ENCODE data around the gene EFCAB9. TPM values are rescaled to one million over a fixed set of nuclear protein-coding genes. Genes with fewer than 3 reads are reported as not detected.

EFCAB9 gene
- total and polyA plus RNA-seq, 2 of the 13 experiments (the other 11 are each of a cell fraction or from before 2014, with no cell fraction given): not detected

GRCh38 chr5:172235132-172235780, 41.3 kb downstream of the EFCAB9 start (continued):
- TF ChIP-seq, protein P1, sequence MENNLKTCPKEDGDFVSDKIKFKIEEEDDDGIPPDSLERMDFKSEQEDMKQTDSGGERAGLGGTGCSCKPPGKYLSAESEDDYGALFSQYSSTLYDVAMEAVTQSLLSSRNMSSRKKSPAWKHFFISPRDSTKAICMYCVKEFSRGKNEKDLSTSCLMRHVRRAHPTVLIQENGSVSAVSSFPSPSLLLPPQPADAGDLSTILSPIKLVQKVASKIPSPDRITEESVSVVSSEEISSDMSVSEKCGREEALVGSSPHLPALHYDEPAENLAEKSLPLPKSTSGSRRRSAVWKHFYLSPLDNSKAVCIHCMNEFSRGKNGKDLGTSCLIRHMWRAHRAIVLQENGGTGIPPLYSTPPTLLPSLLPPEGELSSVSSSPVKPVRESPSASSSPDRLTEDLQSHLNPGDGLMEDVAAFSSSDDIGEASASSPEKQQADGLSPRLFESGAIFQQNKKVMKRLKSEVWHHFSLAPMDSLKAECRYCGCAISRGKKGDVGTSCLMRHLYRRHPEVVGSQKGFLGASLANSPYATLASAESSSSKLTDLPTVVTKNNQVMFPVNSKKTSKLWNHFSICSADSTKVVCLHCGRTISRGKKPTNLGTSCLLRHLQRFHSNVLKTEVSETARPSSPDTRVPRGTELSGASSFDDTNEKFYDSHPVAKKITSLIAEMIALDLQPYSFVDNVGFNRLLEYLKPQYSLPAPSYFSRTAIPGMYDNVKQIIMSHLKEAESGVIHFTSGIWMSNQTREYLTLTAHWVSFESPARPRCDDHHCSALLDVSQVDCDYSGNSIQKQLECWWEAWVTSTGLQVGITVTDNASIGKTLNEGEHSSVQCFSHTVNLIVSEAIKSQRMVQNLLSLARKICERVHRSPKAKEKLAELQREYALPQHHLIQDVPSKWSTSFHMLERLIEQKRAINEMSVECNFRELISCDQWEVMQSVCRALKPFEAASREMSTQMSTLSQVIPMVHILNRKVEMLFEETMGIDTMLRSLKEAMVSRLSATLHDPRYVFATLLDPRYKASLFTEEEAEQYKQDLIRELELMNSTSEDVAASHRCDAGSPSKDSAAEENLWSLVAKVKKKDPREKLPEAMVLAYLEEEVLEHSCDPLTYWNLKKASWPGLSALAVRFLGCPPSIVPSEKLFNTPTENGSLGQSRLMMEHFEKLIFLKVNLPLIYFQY (CRISPR knock-in tag; IDR thresholded peaks at IDR 0.05; ENCODE audit: borderline replicate concordance): no peak
- no peak for TF ChIP-seq ZNF431 (CRISPR knock-in tag; IDR thresholded peaks at IDR 0.05; ENCODE audit: borderline replicate concordance, low read depth)
- TF ChIP-seq, protein P2, sequence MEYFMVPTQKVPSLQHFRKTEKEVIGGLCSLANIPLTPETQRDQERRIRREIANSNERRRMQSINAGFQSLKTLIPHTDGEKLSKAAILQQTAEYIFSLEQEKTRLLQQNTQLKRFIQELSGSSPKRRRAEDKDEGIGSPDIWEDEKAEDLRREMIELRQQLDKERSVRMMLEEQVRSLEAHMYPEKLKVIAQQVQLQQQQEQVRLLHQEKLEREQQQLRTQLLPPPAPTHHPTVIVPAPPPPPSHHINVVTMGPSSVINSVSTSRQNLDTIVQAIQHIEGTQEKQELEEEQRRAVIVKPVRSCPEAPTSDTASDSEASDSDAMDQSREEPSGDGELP (IDR thresholded peaks at IDR 0.05; ENCODE audit: borderline replicate concordance, low read depth): no peak
- TF ChIP-seq ZNF10 (CRISPR knock-in tag; IDR thresholded peaks at IDR 0.05; ENCODE audit: borderline replicate concordance, low read depth): no peak
- no peak for TF ChIP-seq ZNF75D (CRISPR knock-in tag; IDR thresholded peaks at IDR 0.05; ENCODE audit: borderline replicate concordance)
- TF ChIP-seq ZNF121 (CRISPR knock-in tag; IDR thresholded peaks at IDR 0.05): no peak
- TF ChIP-seq ETV5 (CRISPR knock-in tag; IDR thresholded peaks at IDR 0.05; ENCODE audit: borderline replicate concordance): peak; percentile 45; the same call in 1 of the 2 replicates
- TF ChIP-seq MAF1 (CRISPR knock-in tag; IDR thresholded peaks at IDR 0.05; ENCODE audit: borderline replicate concordance): no peak
- TF ChIP-seq REL (CRISPR knock-in tag; conservative IDR thresholded peaks at IDR 0.05): no peak
- TF ChIP-seq ZNF598 (CRISPR knock-in tag; IDR thresholded peaks at IDR 0.05; ENCODE audit: borderline replicate concordance): no peak
- TF ChIP-seq CTCF (CRISPR knock-in tag; IDR thresholded peaks at IDR 0.05): no peak
- TF ChIP-seq ZFP1 (CRISPR knock-in tag; IDR thresholded peaks at IDR 0.05): peak; percentile 84
- no peak for TF ChIP-seq RAD21 (CRISPR knock-in tag; IDR thresholded peaks at IDR 0.05)
- no peak for TF ChIP-seq TAF15 (IDR thresholded peaks at IDR 0.05; ENCODE audit: low read depth, low read length, poor library complexity, severe bottlenecking)
- TF ChIP-seq, protein P3, sequence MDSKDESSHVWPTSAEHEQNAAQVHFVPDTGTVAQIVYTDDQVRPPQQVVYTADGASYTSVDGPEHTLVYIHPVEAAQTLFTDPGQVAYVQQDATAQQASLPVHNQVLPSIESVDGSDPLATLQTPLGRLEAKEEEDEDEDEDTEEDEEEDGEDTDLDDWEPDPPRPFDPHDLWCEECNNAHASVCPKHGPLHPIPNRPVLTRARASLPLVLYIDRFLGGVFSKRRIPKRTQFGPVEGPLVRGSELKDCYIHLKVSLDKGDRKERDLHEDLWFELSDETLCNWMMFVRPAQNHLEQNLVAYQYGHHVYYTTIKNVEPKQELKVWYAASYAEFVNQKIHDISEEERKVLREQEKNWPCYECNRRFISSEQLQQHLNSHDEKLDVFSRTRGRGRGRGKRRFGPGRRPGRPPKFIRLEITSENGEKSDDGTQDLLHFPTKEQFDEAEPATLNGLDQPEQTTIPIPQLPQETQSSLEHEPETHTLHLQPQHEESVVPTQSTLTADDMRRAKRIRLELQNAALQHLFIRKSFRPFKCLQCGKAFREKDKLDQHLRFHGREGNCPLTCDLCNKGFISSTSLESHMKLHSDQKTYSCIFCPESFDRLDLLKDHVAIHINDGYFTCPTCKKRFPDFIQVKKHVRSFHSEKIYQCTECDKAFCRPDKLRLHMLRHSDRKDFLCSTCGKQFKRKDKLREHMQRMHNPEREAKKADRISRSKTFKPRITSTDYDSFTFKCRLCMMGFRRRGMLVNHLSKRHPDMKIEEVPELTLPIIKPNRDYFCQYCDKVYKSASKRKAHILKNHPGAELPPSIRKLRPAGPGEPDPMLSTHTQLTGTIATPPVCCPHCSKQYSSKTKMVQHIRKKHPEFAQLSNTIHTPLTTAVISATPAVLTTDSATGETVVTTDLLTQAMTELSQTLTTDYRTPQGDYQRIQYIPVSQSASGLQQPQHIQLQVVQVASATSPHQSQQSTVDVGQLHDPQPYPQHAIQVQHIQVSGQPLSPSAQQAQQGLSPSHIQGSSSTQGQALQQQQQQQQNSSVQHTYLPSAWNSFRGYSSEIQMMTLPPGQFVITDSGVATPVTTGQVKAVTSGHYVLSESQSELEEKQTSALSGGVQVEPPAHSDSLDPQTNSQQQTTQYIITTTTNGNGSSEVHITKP (CRISPR knock-in tag; IDR thresholded peaks at IDR 0.05; ENCODE audit: low read depth): no peak
- no peak for TF ChIP-seq DR1 (CRISPR knock-in tag; IDR thresholded peaks at IDR 0.05)
- no peak for TF ChIP-seq ZFP41 (CRISPR knock-in tag; IDR thresholded peaks at IDR 0.05; ENCODE audit: borderline replicate concordance)
- TF ChIP-seq SPEN (CRISPR knock-in tag; IDR thresholded peaks at IDR 0.05; ENCODE audit: low read depth): no peak
- no peak for TF ChIP-seq ZNF350 (CRISPR knock-in tag; IDR thresholded peaks at IDR 0.05; ENCODE audit: borderline replicate concordance, low read depth)
